ENCODE measurements around the gene RBM12.

The RBM12 gene

DNA sequence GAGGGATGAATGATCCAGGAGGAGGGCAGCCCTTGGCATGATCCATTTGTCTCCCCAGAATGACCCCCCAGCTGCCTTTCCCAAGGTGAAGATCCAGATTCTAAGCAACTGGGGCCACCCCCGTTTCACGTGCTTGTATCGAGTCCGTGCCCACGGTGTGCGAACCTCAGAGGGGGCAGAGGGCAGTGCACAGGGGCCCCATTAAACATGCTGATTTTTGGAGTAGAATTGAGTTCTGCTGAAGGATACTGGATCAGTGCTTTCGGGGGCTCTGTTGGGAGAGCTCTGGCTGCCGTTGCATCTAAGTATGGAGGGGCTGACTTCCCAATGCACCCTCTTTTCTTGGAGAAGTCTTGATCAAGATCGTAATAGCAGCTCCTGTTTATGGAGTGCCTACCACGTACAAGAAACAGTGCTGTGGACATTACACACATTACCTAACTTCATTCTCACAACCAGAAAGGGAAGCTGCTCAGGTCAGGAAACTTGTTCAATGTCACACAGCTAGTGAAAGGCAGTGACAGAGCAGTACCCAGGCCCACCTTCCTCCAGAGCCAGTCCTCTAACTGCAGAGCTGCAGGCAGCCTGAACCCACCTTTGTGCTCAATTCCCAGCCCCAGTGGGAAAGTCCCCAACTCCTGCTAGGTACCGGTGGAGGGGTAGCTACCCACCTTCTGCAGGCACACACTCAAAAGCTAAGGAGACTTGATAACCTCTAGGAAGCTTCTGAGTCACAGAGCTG, 43.7 kb downstream of the RBM12 start:
- ATAC-seq (no peak), DNase-seq (no peak)

DNA sequence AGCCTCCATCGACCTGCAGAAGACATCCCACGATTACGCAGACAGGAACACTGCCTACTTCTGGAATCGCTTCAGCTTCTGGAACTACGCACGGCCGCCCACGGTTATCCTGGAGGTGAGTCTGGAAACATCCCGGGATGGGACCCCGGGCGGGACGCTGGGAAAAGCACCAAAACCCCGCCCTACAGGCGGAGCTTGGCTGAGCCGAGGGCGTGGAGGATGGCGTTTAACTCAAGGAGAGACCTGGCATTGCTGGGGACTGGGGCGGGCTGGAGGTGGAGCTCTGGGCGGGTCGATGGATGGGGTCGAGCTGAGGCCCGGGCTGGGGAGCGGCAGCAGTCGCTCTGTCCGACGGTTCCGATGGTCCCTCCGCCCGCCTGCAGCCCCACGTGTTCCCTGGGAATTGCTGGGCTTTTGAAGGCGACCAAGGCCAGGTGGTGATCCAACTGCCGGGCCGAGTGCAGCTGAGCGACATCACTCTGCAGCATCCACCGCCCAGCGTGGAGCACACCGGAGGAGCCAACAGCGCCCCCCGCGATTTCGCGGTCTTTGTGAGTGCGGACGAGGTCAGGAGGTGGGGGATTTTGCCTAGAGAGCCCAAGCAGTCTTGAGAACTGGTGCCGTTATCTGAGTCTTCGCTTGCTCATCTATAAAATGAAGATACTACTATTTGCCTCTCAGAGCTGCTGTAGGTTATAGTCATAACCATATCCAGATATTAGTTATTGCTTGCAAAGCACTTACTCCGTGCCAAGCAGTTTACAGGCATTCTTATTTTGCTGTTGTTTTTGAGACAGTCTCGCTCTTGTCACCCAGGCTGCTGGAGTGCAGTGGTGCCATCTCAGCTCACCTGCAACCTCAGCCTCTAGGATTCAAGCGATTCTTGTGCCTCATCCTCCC, 45.3 kb downstream of the RBM12 start:
- ATAC-seq (peak; percentile 48), DNase-seq (peak; percentile 86)

DNA sequence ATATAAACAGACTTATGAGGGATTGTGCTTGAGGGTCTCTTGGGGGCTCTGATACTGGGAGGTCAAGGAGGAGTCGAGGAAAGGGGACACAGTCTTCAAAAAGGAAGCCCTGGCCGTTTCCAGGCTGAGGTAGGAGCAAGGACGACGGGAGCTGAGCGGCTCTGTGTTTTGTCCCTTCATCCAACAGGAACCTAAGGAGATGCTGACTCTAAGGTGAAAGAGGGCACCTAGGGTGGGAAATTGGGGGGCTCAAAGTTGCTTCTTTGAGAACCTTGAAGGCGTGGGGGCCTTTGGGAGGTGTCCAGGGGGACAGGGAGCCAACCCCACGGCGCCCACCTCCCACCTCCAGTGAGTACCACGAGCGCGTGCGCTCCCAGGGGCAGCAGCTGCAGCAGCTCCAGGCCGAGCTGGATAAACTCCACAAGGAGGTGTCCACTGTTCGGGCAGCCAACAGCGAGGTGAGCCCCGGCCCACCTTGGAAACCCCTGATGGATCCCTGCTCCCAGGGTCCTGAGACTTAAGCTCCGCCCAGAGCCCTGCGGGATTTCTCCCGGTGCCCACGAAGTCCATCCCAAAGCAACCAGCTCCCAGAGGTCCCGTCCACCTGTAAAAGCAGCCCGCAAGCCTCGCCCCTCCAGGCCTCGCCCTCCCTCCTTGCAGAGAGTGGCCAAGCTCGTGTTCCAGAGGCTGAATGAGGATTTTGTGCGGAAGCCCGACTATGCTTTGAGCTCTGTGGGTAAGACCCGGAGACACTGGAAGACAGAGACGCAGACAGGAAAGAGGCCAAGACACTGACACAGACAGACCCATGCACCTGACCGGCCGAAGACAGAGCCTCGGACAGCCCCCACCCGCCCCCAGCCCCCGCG, 46.2 kb downstream of the RBM12 start:
- peak; percentile 22 for DNase-seq
- ATAC-seq, result no peak

DNA sequence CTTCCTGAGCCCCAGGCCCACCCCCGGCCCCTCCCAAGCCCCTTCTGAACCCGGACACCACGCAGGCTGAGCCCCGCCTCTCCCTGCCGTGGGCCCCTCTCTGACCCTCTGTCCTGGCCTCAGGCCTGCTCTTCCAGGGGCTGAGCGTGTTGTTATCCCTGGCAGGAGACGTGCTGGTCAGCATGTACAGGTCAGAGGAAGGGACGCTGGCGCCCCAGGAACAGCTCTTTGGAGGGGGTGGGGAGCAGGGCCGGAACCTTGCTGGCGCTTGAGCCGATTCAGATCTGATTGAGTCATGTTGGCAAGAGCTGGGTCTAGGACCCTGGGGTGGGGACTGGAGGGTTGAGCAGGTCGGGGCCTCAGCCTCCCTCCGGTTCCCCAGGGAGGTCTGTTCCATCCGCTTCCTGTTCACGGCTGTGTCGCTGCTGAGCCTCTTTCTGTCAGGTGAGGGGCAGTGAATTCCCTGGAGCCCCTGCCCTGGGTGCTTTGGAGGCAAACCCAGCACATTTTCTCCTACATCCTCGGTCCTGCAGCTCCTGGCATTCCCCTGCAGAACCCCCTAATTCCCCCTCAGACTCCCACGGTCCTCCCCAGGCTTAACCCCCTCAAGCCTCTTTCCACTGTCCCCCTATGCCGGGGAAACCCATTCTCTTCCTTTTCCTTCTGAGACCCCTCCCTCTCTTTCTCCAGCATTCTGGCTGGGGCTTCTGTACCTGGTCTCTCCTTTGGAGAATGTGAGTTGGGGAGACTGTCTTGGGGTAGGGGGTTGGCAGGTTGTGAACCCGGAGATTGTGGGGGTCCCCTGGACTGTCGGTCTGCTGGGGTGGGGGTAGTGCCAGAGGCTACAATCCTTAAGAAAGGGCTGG, 47.1 kb downstream of the RBM12 start:
- peak; percentile 7 for ATAC-seq
- DNase-seq, result peak; percentile 68

DNA sequence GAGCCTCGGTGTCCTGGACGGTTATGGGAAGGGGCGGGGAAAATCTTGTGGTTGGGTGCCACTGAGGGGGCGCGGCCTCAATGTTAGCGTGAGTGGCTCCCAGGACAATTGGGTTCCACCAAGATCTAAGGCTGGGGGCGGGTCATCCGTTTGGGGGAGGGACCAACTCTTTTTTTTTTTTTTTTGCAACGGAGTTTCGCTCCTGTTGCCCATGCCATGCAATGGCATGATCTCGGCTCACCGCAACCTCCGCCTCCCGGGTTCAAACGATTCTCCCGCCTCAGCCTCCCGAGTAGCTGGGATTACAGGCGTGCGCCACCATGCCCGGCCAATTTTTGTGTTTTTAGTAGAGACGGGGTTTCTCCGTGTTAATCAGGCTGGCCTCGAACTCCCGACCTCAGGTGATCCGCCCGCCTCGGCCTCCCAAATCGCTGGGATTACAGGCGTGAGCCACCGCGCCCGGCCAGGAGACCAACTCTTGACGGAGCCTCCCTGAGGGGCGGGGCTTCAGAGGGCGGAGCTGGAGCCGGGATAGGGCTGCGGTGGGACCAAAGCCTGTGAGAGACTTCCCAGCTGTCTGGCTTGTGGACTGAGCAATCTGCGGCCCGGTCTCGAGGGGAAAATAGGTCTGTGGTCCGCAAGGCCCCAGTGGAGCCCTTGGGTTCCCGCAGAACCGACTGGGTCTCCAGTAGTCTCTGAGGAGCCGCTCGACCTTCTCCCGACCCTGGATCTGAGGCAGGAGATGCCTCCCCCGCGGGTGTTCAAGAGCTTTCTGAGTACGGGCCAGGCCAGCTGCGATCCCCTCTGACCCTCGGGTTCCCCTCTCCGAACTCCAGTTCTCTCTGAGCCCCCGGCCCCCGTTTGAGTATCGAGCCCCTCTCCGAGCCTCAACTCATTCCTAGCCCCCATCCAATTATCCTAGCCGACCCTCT, 48.0 kb downstream of the RBM12 start:
- peak; percentile 77 for DNase-seq
- ATAC-seq, result no peak

DNA sequence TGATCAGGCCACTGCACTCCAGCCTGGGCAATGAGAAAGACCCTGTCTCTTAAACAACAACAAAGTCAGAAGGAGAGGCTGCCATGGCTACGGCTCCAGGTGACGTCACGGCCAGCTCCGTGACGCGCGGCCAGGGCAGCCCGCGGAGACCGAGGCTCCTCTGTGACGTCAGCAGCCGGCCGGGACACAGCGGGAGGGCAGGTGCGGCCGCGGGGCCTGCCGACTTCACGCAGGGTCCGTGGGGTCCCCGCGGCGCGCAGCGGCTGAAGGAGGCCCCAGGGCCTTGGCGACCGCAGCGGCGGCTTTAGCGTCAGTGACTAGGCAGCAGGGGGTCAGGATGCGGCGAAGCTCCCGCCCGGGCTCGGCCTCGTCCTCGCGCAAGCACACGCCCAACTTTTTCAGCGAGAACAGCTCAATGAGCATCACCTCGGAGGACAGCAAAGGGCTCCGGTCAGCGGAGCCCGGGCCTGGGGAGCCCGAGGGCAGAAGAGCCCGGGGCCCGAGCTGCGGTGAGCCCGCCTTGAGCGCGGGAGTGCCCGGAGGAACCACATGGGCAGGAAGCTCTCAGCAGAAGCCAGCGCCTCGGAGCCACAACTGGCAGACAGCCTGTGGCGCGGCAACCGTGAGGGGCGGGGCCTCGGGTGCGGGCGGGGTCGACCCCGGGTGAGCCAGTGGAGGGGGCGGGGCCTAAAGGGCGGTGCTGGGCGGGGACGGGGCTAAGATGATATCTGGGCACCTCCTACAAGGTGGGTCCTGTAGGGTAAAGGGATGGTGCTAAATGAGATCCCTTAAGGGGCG, 48.8 kb downstream of the RBM12 start, which contains the start of gene SPAG4:
Gene SPAG4, plus strand, starts transcription at position 163 of the 798 bp plus-strand sequence. Its CDS starts 175 bp downstream, at position 338.
- ATAC-seq (peak; percentile 92), DNase-seq (peak; percentile 100)

DNA sequence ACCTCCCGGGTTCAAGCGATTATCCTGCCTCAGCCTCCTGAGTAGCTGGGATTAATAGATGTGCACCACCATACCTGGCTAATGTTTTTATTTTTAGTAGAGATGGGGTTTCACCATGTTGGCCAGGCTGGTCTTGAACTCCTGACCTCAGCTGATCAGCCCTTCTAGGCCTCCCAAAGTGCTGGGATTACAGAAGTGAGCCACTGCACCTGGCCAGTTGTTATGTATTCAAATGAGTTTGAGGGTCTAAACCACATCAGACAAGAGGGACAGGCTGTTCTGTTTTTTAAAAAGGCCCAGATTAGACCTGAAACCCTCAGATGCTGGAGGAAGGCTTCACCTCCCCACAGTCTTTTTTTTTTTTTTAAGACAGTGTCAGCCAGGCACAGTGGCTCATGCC, 53.2 kb downstream of the RBM12 start:
- ATAC-seq, result no peak
- no peak for DNase-seq

DNA sequence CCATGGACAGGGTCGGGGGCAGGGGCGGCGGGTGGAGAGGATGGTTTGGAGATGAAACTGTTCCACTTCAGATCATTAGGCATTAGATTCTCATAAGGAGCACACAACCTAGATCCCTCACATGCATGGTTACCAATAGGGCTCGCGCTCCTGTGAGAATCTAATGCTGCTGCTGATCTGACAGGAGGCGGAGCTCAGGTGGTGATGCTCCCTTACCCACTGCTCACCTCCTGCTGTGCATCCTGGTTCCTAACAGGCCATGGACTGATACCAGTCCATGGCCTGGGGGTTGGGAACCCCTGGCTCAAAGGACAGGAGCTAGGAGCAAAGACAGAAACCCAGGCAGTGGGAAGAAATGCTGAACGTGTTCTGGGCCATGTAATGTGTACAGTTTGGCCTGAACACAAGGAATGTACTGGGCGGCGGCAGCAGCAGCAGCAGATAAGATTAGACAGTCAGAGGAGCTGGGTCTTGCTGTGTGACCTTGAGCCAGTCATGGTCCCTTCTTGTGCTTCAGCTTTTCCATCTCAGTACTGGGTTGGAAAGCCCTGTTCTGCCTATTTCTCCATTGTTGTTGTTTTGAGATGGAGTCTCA, 53.8 kb downstream of the RBM12 start:
- DNase-seq (no peak), ATAC-seq (no peak)

DNA sequence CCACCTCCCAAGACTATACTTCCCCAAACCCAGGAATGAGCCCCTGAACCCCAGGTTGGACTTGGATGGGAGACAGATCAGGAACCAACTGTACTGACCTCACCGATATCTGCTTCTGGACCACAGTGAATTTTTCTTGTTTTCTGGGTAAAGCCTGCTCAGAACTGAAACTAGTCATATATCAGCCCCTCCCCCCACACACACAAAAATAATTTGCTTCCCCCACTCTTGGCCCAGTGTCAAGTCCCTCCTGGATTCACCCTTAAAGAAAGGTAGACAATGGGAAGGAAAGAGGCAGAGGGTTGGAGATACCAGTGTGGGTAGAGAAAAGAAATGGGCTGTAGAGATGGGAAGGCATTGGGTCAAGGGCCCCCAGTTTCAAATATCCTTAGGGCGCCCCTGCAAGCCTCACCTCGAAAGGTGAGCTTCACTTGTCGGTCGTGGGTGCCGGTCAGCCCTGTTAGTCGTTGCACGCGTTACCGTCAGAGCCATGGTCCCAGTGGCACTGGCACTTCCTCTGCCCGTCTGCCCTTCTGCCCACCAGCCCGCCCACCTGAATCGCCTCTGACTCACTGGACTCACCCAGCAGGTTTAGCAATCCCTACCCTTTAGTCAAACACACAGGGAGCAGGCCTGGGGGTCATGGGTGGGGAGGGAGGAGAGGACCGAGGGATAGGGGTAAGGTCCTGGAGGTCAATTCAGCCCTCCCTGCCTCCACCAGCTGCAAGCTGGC, 57.5 kb downstream of the RBM12 start:
- ATAC-seq (no peak), DNase-seq (no peak)

DNA sequence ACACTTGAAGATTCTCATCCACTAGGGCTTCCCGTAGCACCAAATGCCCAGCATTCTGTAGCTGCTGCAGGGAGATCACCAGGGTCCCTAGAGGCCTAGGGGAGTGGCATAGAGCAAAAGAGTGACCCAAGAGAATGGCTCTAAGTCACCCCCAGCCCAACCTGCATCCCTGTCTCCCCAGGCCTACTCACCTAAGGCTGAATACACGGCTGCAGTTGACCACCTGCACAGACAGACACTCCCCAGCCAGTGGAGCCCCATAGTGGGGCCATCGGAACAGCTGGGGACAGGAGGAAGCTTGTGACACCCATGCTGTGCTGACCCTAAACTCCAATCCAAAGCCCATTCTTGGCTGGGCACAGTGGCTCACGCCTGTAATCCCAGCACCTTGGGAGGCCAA, 58.6 kb downstream of the RBM12 start:
- ATAC-seq (no peak), DNase-seq (no peak)

DNA sequence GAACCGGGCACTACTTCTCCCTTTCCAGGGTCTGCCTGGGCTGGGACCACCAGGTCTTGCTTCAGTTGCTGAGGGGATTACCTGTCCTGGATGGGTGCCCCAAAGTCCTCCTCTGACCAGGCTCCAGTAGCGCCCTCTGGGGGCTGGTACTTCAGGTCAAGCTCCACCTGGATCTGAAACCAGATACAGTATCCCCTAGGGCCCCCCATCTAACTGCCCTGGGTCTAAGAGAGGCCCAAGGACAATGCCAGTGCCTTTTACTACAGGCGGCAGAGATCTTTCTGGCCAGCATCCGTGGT, 60.3 kb downstream of the RBM12 start:
- ATAC-seq (no peak), DNase-seq (peak; percentile 47)

DNA sequence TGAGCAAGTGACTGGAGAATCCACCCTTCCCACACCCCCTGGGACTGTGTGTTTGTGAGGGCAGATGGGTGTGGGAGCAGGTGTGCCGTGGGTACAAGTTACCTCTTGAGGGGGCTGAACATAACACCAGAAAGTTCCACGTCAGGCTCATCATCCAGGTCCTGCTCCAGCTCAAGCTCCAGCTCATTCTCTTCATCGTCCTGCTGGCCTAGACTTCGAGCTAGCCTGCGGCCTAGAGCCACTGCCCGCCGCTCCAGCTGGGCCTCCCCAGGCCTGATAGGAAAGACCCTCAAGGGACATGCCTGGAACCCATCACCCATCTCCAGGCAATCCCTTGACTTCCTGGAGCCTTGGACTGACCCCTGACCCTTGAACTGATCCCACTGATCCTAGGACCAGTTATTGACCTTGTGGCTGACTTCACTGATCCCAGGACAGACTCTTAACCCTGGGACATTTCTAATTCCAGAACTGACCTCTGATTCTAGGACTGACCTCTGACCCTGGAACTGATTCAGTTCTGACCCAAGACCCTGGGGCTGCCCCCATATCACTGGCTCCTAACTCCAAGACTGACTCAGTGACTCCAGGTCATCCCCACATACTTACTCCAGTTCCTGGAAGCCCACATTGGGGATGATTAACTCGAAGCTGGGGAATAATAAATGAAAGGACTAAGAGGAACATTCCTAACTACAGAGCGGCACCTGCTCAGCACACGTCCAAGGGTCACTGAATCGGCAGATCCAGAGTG, 60.8 kb downstream of the RBM12 start:
- ATAC-seq (no peak), DNase-seq (no peak)

DNA sequence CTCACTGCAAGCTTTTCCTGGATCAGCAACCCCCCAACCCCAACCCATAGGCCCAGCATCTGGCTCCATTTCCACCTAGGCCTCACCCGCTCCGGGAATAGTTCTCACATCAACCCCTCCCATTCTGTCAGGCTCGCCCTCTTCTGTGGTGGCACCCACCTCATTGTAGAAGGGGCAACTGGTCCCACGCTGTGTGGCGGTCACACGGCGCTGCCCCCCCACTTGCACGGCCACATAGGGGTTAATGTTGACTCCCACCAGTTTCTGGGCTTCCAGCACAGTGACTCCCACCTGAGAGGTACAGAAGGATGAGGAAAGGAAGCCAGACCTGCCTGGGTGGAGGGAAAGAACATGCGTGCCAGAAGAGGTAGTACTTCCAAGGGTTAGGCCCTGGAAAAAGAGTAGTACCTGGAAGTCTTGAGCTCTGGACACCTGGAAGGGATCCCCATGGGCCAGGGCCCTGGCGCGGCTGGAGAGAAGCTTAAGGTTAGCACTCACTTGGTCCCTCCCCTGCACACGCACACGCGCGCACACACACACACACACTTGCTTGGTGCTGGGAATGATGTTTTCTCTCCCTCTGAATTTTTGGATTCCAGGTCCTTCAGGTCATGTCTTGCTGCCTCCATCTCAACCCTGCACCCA, 61.7 kb downstream of the RBM12 start:
- no peak for ATAC-seq
- DNase-seq, result no peak

DNA sequence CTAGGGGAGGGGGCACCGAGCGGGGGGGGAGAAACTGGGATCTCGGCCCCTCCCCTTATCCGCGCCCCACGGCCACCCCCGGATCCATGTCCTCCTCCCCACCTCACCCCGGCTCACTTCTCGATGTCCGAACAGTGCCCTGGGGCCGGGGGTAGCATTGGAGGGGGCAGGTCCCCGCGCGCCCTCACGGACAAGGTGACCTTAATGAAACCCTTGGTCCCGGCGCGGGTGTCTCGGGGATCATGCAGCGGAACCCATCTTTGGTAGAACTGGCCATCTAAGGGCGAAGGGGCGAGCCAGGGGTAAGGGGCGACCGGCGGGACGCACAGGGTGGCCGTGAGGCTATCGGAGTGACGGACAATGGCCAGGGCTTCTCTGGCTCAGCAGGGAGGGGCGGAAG, 62.7 kb downstream of the RBM12 start:
- ATAC-seq (no peak), DNase-seq (no peak)

DNA sequence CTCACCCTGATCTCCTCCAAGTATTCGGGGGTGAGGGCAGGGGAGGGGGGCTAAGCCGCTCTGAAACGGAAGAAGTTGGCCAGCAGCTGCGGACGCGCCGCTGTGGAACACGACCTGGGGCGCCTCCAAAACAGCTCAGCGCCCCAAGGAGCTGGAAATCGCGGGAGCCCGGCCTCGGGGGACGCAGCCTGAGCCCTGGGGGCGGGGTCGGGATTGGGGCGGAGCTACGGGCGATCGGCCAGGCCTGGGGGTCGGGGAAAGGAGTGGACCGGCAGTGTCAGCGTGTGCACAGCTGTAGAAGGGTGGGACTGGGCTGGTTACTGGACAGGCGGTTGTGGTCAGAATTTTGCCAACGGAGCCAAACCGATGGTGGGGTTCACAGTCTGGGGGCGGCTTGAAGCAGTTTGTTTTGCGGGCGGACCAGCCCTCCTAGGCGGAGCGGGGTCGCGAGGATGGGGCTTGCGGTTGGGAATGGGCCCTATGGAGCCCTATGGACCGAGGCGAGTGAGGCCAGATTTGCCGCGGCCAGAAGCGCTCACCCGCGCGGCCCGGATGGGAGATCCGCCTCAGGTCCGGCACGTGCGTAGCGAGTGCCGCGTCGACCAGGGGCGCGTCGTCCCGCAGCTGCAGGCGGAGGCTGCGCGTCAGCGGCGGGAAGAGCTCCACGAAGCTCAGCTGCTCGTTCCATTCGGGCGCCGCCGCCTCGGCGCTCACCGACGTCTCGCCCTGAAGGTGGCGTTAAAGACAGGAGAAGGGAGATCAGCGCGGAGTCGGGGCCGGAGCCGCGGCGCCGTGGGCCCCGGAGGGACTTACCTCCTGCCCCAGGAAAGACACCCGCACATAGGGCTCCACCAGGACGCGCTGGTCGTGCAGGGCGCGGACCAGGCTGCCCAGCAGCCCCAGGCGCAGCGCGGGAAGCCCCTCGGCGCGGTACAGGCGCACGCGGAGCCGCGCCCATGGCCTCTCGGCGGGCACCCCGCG, 63.4 kb downstream of the RBM12 start:
- DNase-seq, result peak; percentile 80
- peak; percentile 83 for ATAC-seq

All from stimulated activated naive CD8-positive, alpha-beta T cell treated with anti-CD3 and anti-CD28 coated beads, Interleukin-15, Interleukin-2, amounts not matched to agents 100 U/mL and 50 U/mL, for 24 hours (primary cell).